NCI-H2171 (cell line): ENCODE measurements around the gene PARM1.

Experiments
- DNase-seq: peaks from one replicate; lab custom pipeline; 2025; lab: John Stamatoyannopoulos, UW

The PARM1 gene

GRCh38 chr4:74942918-74943253, 10.0 kb downstream of the PARM1 start:
- DNase-seq, result no peak

- DNase-seq, result no peak
Measured at GRCh38 chr4:74944354-74944793, 11.5 kb downstream of the PARM1 start.

DNA sequence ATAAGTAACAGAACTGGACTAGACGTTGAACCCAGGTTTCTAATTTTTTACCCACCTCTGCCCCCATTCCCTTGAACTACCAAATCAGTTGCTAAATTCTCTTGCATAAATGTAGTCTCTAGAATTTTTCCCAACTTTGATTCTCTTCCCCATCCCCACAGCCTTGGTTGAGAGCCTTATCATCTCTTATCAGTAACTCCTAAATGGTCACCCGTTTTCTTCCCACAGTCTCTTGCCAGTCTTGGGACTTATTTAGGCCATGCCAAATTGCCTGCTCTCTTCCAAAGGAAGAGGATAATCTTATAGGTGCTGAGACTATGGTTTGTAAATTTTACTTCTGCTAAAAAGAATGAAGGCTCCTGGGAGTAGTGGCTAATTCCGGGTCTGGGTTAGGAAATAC, 13.3 kb downstream of the PARM1 start:
- DNase-seq, result no peak

- no peak for DNase-seq
Measured at GRCh38 chr4:74947798-74948197, 14.9 kb downstream of the PARM1 start.

GRCh38 chr4:74948236-74948635, 15.3 kb downstream of the PARM1 start:
- DNase-seq, result no peak

DNA sequence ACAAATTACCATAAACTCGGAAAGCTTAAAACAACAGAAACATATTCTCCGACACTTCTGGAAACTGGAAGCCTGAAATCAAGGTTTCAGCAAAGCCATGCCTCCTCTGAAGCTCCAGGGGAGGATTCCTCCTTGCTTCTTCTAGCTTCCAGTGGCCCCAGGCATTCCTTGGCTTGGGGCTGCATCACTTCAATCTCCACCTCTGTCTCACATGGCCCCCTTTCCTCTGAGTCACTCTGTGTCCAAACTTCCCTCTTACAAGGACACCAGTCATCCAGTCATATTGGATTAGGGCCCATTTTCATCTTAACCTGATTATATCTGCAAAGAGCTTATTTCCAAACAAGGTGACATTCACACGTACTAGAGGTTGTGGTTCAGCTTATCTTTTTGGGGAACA, 17.3 kb downstream of the PARM1 start:
- no peak for DNase-seq

- DNase-seq, result no peak
Measured at GRCh38 chr4:74950882-74951281, 18.0 kb downstream of the PARM1 start.

- no peak for DNase-seq
Measured at GRCh38 chr4:74953647-74954046, 20.7 kb downstream of the PARM1 start.

DNA sequence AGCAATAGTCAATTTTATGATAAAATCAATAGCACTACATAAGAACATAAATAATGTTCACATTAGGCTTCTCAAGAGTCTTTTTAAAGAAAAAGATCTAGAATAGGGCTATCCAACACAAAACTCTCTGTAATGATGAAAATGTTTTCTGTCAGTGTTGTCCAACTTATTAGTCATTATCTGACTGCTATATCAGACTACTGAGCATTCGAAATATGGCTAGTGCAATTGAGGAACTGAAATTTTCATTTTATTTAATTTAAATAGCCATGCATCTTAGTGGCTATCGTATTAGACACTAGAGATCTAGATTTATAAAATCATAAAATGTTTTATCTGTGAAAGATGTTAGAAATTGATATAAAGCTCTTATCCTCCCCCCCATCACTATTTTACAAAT, 26.0 kb downstream of the PARM1 start:
- DNase-seq, result no peak

GRCh38 chr4:74961230-74961629, 28.3 kb downstream of the PARM1 start:
- no peak for DNase-seq

- DNase-seq, result no peak
Measured at GRCh38 chr4:74962584-74962983, 29.7 kb downstream of the PARM1 start.

DNA sequence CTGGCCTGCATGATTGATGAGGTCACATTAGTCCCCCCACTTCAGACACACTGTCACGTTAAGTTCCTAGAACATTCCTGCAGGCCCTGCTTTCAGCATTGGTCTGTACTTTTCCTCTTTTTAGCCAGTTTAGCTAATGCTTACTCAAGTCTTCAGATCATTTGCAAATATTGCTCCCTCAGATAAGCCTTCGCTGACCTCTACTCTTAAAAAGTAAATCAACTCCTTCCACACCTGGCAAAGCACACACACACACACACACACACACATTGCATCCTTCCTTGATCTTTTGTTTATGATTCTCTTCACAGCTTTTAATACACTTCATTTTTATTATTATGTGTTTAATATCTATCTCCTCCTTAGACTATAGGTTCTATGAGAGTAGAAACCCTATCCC, 31.4 kb downstream of the PARM1 start:
- DNase-seq, result no peak

GRCh38 chr4:74967324-74967723, 34.4 kb downstream of the PARM1 start:
- DNase-seq, result no peak

DNA sequence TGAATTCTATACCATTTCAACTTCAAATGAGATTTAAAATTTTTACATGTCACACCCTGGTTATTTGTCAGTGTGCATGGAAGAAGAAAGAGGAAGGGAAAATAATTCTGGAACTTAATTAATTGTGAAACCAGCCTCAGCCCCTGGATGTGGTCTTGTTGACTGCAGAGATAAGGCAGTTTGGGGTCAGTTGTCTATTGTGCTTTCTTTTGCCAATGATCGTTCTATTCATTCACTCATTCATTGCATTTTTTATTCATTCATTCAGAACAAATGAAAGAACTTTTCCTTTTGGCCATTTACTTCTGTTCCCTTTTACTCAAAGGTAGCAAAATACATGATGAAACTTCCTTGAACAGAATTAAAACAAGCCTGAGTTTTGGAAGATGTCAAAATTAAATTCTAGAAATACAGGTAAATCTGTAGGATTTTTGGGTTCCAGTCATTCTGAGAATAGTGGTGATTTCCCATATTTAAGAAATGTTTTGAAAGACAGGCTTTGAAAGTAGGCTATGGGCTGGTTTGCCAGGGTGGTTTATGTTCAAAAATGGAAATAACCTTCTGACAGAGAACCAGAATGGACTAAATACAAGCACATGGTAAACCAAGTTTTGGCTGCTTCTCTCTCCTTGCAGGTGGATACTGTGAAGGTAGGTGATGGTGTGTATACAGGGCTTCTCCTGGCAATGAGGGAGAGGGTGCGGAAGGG, 35.7 kb downstream of the PARM1 start:
- no peak for DNase-seq

- peak; percentile 23 for DNase-seq
Measured at GRCh38 chr4:74969507-74970474, 36.9 kb downstream of the PARM1 start.

GRCh38 chr4:74970577-74970976, 37.7 kb downstream of the PARM1 start:
- DNase-seq, result no peak

DNA sequence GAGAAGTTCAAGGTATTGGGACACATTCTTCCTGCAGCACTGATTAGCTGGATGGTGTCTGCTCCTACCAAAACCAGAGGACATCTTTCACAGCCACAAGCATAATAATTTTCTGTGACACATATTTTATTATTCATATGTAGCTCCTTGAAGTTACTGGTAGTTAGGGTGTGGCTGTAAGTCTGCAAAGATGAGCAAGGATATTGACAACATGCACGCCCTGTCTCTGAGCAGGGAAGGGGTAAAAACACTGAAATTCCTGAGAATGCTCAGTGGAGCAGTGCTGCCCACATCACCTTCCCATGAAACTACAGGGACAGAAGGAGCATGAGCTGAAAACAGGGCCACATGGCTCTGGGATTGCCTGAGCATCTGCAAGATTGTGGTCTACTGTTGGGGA, 38.9 kb downstream of the PARM1 start:
- DNase-seq, result no peak

- no peak for DNase-seq
Measured at GRCh38 chr4:74975082-74975481, 42.2 kb downstream of the PARM1 start.

DNA sequence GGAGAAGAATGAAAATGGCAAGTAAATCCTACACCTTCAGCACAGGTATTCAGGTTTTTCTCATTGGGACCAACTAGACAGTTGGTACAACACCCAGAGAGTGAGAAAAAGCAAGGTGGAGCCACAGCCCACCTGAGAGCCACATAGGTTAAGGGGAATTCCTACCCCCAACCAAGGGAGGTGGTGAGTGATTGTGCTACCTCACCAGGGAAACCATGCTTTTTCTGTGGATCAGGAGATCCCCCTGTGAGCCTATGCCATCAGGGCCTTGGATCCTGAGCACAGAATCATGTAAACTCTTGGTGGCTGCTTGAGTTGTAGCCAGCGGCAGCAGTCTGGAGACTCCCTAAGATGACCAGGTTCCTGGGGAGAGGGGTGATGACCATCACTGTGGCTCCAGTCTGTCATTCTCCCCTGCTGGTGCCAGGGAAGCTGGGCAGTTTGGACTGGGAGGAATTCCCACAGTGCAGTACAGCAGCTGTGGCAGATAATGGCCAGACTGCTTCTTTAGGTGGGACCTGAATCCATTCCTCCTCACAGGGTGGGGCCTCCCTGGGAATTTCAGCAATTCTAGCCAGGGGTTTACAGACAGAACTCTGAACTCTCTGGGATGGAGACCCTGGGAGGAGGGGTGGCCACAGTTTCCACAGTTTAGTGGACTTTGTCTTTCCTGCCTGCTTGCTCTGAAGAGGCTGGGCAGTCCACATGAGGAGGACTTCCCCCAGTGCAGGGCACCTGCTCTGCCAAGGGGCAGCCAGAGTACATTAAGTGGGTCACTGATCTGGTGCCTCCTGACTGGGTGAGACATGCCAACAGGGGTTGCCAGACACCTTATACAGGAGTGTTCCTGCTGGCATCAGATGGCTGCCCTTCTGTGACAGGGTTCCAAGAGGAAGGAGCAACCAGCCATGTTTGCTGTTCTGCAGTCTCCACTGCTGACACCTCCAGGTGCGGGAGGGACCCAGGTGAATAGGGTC, 43.2 kb downstream of the PARM1 start:
- no peak for DNase-seq

DNA sequence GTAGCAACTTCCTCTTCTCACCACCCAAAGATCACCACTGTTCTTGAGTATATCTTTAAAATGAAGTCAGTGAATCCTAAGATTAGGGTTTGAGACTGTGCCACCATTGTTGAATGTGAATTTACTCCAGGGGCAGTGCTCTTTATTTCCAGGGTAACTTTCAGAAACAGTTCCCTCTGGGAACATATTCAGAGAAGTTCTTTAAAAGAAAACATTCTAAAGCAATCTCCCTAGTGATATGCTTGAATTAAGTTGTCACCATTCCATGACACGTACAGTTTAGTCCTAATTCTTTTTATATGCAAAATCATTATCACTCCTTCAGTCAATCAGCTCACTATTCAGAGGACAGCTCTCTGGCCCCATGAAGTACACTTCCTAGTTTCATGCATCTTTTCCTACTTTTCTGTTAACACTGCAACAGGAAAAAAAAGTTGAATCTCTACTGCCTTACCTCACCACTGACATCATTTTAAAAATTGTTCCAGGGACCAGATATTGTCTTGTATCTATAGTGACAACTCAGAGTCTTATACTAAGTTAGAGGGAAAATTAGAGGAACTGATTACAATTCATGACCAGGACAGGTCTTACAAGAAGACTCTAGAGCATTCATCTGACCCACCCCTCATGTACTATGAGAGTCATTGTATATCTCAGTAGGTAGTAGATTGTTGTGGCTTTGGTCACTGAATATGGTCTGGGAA, 49.8 kb downstream of the PARM1 start:
- no peak for DNase-seq

DNA sequence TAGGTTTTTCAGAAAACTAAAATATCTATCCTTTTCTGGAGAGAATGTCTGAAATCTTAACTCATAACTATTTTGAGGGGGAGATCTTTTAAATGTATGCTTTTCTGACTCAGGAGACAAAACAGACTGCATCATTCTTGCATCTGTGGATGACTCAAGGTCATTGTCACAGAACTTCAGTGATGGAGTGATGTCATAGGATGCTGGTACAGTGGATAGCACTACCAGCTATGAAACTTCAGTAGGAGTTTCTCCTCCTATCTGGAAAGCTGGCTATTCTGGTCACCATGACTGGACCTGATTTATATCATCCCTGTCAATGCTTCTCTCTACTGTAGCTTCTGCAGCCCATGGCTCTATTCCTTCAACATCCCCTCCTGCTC, 50.3 kb downstream of the PARM1 start:
- no peak for DNase-seq
